ENCODE results near the gene SLC12A5.

Gene SLC12A5

GRCh38 chr20:46006022-46006705 lies 22.9 kb upstream of the SLC12A5 start:
- no peak for DNase-seq (ENCODE audit: low read depth in 2 of 2)

DNA sequence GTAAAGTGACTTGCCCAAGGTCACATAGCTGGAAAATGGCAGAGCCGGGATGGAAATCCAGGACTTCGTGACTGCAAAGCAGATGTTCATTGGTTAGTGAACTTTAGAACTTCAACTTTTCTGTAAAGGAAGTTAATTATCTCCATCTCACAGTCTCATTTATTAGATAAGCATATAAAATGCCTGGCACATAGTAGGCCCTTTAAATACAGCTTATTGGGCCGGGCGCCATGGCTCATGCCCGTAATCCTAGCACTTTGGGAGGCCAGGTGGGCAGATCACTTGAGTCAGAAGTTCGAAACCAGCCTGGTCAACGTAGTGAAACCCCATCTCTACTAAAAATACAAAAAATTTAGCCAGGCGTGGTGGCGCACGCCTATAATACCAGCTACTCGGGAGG lies 22.1 kb upstream of the SLC12A5 start:
- no peak for DNase-seq (ENCODE audit: low read depth in 2 of 2)

GRCh38 chr20:46007671-46008070 lies 21.3 kb upstream of the SLC12A5 start:
- DNase-seq (ENCODE audit: low read depth in 2 of 2) = no peak

DNA sequence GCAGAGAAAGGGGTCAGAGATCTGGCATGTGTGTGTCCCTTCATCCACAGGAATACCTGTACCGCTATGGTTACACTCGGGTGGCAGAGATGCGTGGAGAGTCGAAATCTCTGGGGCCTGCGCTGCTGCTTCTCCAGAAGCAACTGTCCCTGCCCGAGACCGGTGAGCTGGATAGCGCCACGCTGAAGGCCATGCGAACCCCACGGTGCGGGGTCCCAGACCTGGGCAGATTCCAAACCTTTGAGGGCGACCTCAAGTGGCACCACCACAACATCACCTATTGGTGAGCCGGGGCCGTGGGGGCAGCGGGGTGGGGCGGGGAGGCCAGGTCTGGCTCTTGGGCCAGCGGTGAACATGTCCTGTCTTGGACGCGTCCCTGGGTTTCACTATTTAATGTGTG lies 19.2 kb upstream of the SLC12A5 start:
- no peak for DNase-seq (ENCODE audit: low read depth in 2 of 2)

DNA sequence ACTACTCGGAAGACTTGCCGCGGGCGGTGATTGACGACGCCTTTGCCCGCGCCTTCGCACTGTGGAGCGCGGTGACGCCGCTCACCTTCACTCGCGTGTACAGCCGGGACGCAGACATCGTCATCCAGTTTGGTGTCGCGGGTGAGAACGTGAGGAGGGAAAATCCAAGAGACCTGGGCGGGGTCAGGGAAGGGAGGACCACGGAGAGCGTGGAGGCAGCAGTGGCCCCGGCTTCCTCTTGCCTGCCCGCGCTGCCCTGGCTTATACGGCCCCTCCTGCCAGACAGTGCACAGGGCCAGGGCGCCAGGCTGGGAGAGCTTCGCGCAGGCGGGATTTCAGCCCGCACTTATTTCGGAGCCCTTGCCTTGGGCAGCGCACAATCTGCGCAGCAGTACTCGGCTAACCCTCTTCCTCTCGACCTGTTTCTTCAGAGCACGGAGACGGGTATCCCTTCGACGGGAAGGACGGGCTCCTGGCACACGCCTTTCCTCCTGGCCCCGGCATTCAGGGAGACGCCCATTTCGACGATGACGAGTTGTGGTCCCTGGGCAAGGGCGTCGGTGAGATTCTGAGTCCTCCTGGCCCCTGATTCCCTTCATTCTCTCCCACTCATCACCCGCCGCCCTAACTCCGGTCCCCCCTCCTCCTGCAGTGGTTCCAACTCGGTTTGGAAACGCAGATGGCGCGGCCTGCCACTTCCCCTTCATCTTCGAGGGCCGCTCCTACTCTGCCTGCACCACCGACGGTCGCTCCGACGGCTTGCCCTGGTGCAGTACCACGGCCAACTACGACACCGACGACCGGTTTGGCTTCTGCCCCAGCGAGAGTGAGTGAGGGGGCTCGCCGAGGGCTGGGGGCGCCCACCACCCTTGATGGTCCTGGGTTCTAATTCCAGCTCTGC lies 18.3 kb upstream of the SLC12A5 start:
- no peak for DNase-seq (ENCODE audit: low read depth in 2 of 2)

DNA sequence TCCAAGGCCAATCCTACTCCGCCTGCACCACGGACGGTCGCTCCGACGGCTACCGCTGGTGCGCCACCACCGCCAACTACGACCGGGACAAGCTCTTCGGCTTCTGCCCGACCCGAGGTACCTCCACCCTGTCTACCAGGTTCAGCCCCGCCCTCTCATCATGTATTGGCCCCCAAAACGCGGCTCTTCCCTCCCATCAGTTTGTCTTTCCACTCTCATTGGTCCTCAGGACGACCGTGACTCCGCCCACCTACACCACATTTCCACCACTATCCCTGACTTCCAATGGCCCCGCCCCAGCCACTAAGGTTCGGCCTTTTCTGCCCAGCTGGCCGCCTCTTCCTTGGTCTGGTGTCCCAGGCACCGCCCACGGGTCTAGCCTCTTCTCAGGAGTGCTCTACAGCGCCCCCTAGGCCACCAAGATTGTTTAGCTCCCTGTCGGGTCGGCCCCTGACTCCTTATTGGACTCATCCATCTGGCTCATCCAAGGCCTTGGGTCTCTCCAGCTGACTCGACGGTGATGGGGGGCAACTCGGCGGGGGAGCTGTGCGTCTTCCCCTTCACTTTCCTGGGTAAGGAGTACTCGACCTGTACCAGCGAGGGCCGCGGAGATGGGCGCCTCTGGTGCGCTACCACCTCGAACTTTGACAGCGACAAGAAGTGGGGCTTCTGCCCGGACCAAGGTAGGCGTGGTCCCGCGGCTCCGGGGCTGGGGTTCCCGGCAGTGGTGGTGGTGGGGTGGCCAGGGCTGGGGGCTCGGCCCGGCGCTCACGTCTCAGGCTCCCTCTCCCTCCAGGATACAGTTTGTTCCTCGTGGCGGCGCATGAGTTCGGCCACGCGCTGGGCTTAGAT lies 17.2 kb upstream of the SLC12A5 start:
- DNase-seq (ENCODE audit: low read depth in 2 of 2) = peak in 1 of 2 donors; percentile 48

GRCh38 chr20:46012921-46013320 lies 16.1 kb upstream of the SLC12A5 start:
- DNase-seq (ENCODE audit: low read depth in 2 of 2) = no peak

- no peak for DNase-seq (ENCODE audit: low read depth in 2 of 2)
Measured at GRCh38 chr20:46013322-46013828, 15.6 kb upstream of the SLC12A5 start.

- peak; percentile 53 to 58 for DNase-seq (ENCODE audit: low read depth in 2 of 2)
Measured at GRCh38 chr20:46013829-46014516, 15.0 kb upstream of the SLC12A5 start.

GRCh38 chr20:46014517-46015396 lies 14.3 kb upstream of the SLC12A5 start:
- no peak for DNase-seq (ENCODE audit: low read depth in 2 of 2)

GRCh38 chr20:46017272-46017671 lies 11.7 kb upstream of the SLC12A5 start:
- no peak for DNase-seq (ENCODE audit: low read depth in 2 of 2)

DNA sequence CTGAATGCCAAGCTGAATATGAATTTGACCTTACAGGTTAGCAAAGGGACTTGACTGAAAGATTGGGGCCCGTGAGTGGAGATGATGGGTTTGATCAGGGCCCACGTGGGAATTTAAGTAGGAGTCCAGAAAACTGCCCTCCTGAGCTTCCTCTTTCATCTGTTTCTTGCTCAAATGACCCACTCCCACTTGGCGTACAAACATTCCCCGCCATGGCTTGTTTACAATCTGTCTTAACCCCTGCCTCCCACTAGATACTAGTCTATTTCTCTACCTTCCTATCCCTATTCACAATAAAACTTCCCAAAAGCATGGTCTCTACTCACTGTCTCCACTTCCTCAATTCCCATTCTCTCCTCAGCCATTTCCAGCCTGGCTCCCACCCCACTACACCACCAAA lies 10.9 kb upstream of the SLC12A5 start:
- DNase-seq (ENCODE audit: low read depth in 2 of 2) = no peak

DNA sequence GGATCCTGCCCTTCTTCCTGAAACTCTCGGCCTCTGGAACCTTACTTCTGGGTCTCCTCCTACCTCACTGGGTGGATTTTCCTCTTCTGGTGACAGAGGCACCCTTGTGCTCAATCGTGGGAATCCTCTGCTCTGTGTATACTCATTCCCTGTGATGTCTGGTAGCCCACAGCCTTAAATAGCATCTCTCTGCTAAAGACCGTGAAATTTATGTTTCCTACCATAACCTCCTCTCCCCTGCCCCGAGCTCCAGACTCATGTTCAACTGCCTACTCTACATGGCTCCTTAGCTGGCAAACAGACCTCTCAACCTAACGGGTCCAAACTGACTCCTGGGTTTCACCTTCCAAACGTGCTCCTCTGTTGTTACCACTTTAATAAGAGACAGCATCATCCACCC lies 10.4 kb upstream of the SLC12A5 start:
- no peak for DNase-seq (ENCODE audit: low read depth in 2 of 2)

GRCh38 chr20:46020555-46020954 lies 8.5 kb upstream of the SLC12A5 start:
- DNase-seq (ENCODE audit: low read depth in 2 of 2) = no peak

DNA sequence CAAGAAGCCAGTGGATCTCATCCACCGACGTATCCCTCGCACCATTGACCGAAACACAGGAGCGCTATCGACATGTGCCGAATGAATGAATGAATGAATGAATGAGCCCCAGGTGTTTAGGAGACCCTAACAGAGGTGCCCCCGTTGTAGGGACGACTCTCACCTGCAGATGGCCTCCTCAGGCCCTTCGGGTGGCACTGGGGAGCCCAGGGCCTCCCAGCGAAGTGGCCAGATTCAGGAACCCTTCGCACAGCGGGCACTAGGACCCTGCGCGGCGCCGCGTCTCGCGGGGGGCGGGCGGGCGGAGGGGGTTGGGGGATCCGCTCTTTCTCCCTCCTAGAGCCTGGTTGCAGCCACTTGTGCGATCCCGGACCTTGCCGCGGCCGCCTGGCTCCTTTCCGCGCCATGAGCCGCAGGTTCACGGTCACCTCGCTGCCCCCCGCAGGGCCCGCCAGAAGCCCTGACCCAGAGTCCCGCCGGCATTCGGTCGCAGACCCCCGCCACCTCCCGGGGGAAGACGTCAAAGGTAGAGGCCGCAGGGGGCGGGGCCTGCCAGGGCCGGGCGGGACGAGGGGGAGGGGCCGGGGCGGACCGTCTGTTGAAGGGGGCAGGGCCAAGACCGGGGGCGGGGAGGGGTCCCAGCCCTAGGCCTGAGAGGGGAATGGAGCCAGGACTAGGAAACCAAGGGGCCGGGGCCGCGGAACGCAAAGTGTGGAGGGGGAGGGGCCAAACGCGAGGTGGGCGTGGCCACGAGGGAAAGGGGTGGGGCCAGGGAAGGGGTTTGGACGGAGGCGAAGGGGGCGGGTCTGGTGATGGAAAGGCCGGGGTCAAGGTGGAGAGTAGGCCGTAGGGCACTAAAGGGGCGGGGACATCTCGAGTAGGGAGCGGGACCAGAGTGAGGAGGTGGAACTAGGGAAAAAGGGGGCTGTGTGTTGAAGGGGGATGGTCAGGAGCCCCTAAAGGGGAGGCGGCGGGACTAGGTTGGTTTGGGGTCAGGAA lies 7.4 kb upstream of the SLC12A5 start:
- peak in 1 of 2 donors; percentile 40 for DNase-seq (ENCODE audit: low read depth in 2 of 2)

DNA sequence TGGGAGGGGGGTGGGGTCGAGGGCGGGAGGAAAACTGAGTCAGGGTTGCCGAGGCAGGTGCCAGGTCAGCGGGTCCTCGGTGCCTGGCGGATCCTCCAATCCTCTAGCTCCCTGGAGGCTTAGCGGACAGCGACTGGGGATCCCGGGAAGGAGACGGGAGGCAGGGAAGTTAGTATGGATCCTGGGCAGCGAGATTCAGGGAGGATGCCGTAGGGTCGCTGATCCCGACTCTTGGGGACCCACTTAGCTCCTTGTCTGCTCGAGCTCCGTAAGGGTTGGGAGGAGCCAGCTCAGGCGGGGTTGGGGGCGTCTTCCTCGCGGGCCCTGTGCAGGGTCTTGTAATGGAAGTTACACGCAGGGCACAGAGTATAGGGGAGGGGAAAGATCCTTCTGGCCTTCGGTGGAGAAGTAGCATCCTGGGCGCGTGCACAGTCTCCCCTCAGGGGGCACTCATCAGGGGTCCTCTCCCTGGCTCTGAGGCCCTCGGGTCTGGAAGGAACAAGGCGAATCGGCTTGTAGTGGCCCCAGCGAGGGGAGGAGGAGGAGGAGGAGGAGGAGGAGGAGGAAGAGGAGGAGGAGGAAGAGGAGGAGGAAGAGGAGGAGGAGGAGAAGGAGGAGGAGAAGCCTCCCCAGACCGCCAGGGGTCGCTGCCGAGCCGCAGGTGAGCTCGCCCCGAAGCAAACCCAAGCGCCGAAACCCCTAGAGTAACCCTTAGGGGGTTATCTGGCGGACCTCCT lies 6.4 kb upstream of the SLC12A5 start:
- DNase-seq (ENCODE audit: low read depth in 2 of 2) = peak; percentile 70 to 73

- no peak for DNase-seq (ENCODE audit: low read depth in 2 of 2)
Measured at GRCh38 chr20:46023148-46023484, 5.9 kb upstream of the SLC12A5 start.

DNA sequence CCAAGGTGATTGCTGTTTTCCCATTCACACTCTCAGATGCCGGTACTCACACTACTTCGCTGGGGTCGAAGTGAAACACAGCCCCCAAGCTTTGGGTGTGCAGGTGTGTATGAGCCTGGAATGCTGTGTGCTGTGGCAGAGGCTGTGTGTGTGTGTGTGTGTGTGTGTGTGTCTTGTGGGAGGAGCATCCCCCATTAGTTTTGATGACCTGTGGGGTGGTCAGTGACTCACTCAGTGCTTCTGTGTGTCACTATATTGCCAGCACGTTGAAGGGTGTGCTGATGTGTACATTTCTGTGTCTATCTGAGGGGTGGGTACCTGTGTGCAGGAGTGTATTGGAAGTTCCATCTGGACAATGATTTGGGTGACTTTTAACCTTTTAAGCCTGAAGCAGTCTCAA lies 5.0 kb upstream of the SLC12A5 start:
- DNase-seq (ENCODE audit: low read depth in 2 of 2) = no peak

GRCh38 chr20:46025376-46025783 lies 3.6 kb upstream of the SLC12A5 start:
- DNase-seq (ENCODE audit: low read depth in 2 of 2) = no peak

Measured in activated CD4-positive, alpha-beta T cell treated with anti-CD3 and anti-CD28 coated beads for 24 hours (primary cell).